HG03280 (cell line): ENCODE results near the gene USP17L12.
"Not testable (repeated sequence)": the region's sequence is repeated elsewhere in the genome, so short reads cannot be mapped to it uniquely, and the experiment has no call there.

Experiments used
- ATAC-seq: cut with Tn5 transposase; IDR thresholded peaks from one replicate; pipeline ENCODE4 v1.9.1; 2021; ENCODE audit warnings: mild to moderate bottlenecking, moderate library complexity; ENCODE audit not compliant: unreplicated experiment

Gene USP17L12

GRCh38 chr4:9219852-9220251 is at the start of gene USP17L12:
Gene USP17L12, plus strand, starts transcription at chr4:9220152. Its CDS starts 0 bp downstream, at chr4:9220152.
- not testable (repeated sequence) for ATAC-seq

- ATAC-seq: not testable (repeated sequence)
These were observed 9.6 kb upstream of the USP17L12 start, which contains the start of gene USP17L10 for GRCh38 chr4:9210357-9210756. Gene USP17L10, plus strand, starts transcription at chr4:9210657. Its CDS starts 0 bp downstream, at chr4:9210657.

GRCh38 chr4:9214701-9215100 is 5.3 kb upstream of the USP17L12 start:
- ATAC-seq: not testable (repeated sequence)

- not testable (repeated sequence) for ATAC-seq
These were observed 4.8 kb upstream of the USP17L12 start, which contains the start of gene USP17L11 for GRCh38 chr4:9215105-9215504. Gene USP17L11, plus strand, starts transcription at chr4:9215405. Its CDS starts 0 bp downstream, at chr4:9215405.

- not testable (repeated sequence) for ATAC-seq
These were observed 4.6 kb downstream of the USP17L12 start, which contains the start of gene USP17L13 for GRCh38 chr4:9224596-9224995. Gene USP17L13, plus strand, starts transcription at chr4:9224896. Its CDS starts 0 bp downstream, at chr4:9224896.

GRCh38 chr4:9230249-9230648 is 10.3 kb downstream of the USP17L12 start:
- ATAC-seq: not testable (repeated sequence)

- ATAC-seq: not testable (repeated sequence)
These were observed 14.1 kb downstream of the USP17L12 start, which contains the start of gene USP17L15 for GRCh38 chr4:9234085-9234484. Gene USP17L15, plus strand, starts transcription at chr4:9234385. Its CDS starts 0 bp downstream, at chr4:9234385.

GRCh38 chr4:9238461-9238860 is 18.5 kb downstream of the USP17L12 start:
- ATAC-seq: not testable (repeated sequence)

GRCh38 chr4:9243579-9243978 is 23.6 kb downstream of the USP17L12 start, which contains the start of gene USP17L17:
Gene USP17L17, plus strand, starts transcription at chr4:9243879. Its CDS starts 0 bp downstream, at chr4:9243879.
- ATAC-seq: not testable (repeated sequence)

GRCh38 chr4:9247953-9248680 is 28.2 kb downstream of the USP17L12 start, which contains the start of gene USP17L18:
Gene USP17L18, plus strand, starts transcription at chr4:9248630. Its CDS starts 0 bp downstream, at chr4:9248630.
- not testable (repeated sequence) for ATAC-seq

- ATAC-seq: not testable (repeated sequence)
These were observed 33.1 kb downstream of the USP17L12 start, which contains the start of gene USP17L19 for GRCh38 chr4:9253078-9253477. Gene USP17L19, plus strand, starts transcription at chr4:9253378. Its CDS starts 0 bp downstream, at chr4:9253378.

GRCh38 chr4:9257824-9258223 is 37.9 kb downstream of the USP17L12 start, which contains the start of gene USP17L20:
Gene USP17L20, plus strand, starts transcription at chr4:9258124. Its CDS starts 0 bp downstream, at chr4:9258124.
- ATAC-seq: not testable (repeated sequence)

- ATAC-seq: not testable (repeated sequence)
These were observed 42.6 kb downstream of the USP17L12 start, which contains the start of gene USP17L21 for GRCh38 chr4:9262572-9262971. Gene USP17L21, plus strand, starts transcription at chr4:9262872. Its CDS starts 0 bp downstream, at chr4:9262872.

- ATAC-seq: not testable (repeated sequence)
These were observed 47.4 kb downstream of the USP17L12 start, which contains the start of gene USP17L22 for GRCh38 chr4:9267319-9267718. Gene USP17L22, plus strand, starts transcription at chr4:9267619. Its CDS starts 0 bp downstream, at chr4:9267619.
